GM12801 (cell line): ENCODE results near the gene STK24.

Experiments
- CTCF ChIP-seq: IDR thresholded peaks from one replicate; pipeline ENCODE4 v1.5.1; 2011; ENCODE audit warnings: control low read depth; ENCODE audit not compliant: insufficient read length; ENCODE audit errors: extremely low read depth

STK24 gene

GRCh38 chr13:98401934-98402333 lies 175.0 kb downstream of the STK24 start:
- TF ChIP-seq CTCF = no peak

GRCh38 chr13:98399756-98400155 lies 177.2 kb downstream of the STK24 start:
- TF ChIP-seq CTCF = no peak

GRCh38 chr13:98398581-98398980 lies 178.3 kb downstream of the STK24 start:
- TF ChIP-seq CTCF = no peak

- no peak for TF ChIP-seq CTCF
These were observed 179.0 kb downstream of the STK24 start for GRCh38 chr13:98397861-98398260.

GRCh38 chr13:98397221-98397620 lies 179.7 kb downstream of the STK24 start:
- no peak for TF ChIP-seq CTCF

GRCh38 chr13:98396071-98396710 lies 180.7 kb downstream of the STK24 start:
- TF ChIP-seq CTCF = no peak
